WTC11 (cell line): ENCODE results near the gene ADAP1.

Experiments
- ATF1 ChIP-seq: sonication (generic); formaldehyde crosslinking; IDR thresholded peaks from 2 replicates; pipeline ENCODE4 v1.8.1; 2023; ENCODE audit warnings: mild to moderate bottlenecking, moderate library complexity, missing genetic modification reagents
- CTCF ChIP-seq: fragments of 200-600 bp; IDR thresholded peaks from 2 replicates; pipeline ENCODE4 v1.8.0; 2022; ENCODE audit warnings: antibody characterized with exemption
- GABPB1 ChIP-seq: sonication (generic); formaldehyde crosslinking; IDR thresholded peaks from 2 replicates; pipeline ENCODE4 v1.8.1; 2023; ENCODE audit warnings: mild to moderate bottlenecking, missing genetic modification reagents

GRCh38 chr7:990352-990932, 36.0 kb upstream of the ADAP1 start:
- TF ChIP-seq GABPB1 (CRISPR knock-in tag), result no peak
- TF ChIP-seq ATF1 (CRISPR knock-in tag), result no peak
- no peak for TF ChIP-seq CTCF
